Activated naive CD4-positive, alpha-beta T cell treated with anti-CD3 and anti-CD28 coated beads, Interleukin-2, amount 10 ng/mL, durations not matched to agents 7 days and 5 days (primary cell): ENCODE results near the gene ACVR1C.
"Not testable (repeated sequence)": the region's sequence is repeated elsewhere in the genome, so short reads cannot be mapped to it uniquely, and the experiment has no call there.

ENCODE experiments used
- CTCF ChIA-PET: fragments of 350-600 bp; sonication (Branson Sonifier 250); formaldehyde crosslinking; loops from one replicate; lab custom pipeline; 2021; ENCODE audit warnings: antibody characterized with exemption; lab: Charles Lee
- DNase-seq: peaks from one replicate; pipeline ENCODE4 v3.0.0-alpha.2; 2020
- H3K27ac Mint-ChIP-seq: one replicate; pipeline ENCODE4 v1.8.0; 2021; ENCODE audit warnings: mild to moderate bottlenecking, moderate library complexity, mixed read lengths
- H3K27me3 Mint-ChIP-seq: one replicate; pipeline ENCODE4 v1.8.0; 2021; ENCODE audit warnings: mild to moderate bottlenecking, mixed read lengths
- H3K36me3 Mint-ChIP-seq: one replicate; pipeline ENCODE4 v1.8.0; 2021; ENCODE audit warnings: mixed read lengths
- H3K4me1 Mint-ChIP-seq: one replicate; pipeline ENCODE4 v1.8.0; 2021; ENCODE audit warnings: mixed read lengths
- H3K4me3 Mint-ChIP-seq: one replicate; pipeline ENCODE4 v1.8.0; 2021; ENCODE audit warnings: mild to moderate bottlenecking, moderate library complexity, mixed read lengths
- H3K9me3 Mint-ChIP-seq: one replicate; pipeline ENCODE4 v1.8.0; 2021; ENCODE audit warnings: mixed read lengths

Gene ACVR1C

DNA sequence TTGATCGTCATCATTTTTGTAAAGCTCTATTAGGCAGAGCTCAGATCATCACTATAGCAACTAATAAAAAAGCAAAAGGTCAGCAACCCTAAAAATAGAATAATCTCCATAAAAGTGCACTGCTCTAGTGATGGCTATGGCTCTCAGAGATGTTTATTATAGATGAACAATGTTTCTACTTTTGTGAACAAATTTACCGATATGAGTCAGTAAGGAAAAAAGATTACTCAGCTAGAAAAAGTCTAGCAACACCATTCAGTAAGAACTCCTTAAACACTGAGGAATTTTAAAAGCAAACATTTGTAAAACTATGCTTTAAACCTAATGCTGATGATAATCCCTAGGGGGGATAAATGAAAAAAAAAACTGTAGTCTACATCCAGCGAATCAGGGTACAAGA is 69.6 kb downstream of the ACVR1C start:
- no peak overlapping the region for H3K4me3 Mint-ChIP-seq
- CTCF ChIA-PET: no interaction called here
- no peak overlapping the region for H3K27ac Mint-ChIP-seq
- peaks cover 1% of the 10 kb centered on the region for H3K36me3 Mint-ChIP-seq
- H3K27me3 Mint-ChIP-seq: no peaks in the 10 kb centered on the region
- DNase-seq: no peak
- peaks cover 18% of the 10 kb centered on the region for H3K4me1 Mint-ChIP-seq
- H3K9me3 Mint-ChIP-seq: peaks cover 11% of the 10 kb centered on the region

DNA sequence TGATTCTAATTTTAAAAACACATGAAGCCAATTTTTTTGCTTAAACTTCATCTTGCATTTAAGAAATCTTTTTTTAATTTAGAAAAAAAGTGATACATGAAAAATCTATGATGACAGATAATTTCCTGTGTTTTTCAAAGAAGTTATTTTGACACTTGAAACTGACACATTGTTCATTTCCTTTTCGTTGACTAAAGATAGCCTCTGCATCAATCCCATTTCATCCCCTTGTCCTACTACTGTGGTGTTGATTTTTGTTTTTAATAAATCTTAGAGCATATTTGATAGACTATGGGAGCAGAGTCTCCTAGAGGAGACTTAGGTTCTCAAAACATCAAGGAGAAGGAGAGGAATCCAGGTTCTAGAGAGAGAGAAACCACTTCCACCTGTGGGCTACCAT is 70.9 kb downstream of the ACVR1C start:
- peaks cover 7% of the 10 kb centered on the region for H3K9me3 Mint-ChIP-seq
- H3K4me1 Mint-ChIP-seq: peaks cover 18% of the 10 kb centered on the region
- H3K36me3 Mint-ChIP-seq: peaks cover 1% of the 10 kb centered on the region
- no peak overlapping the region for H3K4me3 Mint-ChIP-seq
- no peak for DNase-seq
- no peaks in the 10 kb centered on the region for H3K27me3 Mint-ChIP-seq
- CTCF ChIA-PET: no interaction called here
- peak overlapping the region; percentile 20 for H3K27ac Mint-ChIP-seq

DNA sequence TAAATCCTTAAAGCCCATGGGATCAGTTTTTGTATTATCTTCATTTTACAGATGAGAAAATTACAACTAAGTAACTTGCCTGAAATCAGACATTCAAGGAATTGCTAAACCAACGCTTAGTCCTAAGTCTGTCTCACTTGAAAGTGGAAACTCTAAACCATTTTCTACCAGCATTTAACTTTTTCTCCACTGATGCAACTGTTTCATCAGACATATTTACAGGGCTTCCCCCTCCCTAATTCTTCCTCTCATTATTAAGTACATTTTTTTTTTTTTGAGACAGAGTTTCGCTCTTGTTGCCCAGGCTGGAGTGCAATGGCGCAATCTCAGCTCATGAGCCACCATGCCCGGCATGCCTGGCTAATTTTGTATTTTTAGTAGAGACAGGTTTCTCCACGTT is 88.6 kb downstream of the ACVR1C start:
- H3K4me3 Mint-ChIP-seq: no peak overlapping the region
- no peak for DNase-seq
- H3K4me1 Mint-ChIP-seq: no peaks in the 10 kb centered on the region
- no peaks in the 10 kb centered on the region for H3K9me3 Mint-ChIP-seq
- no peak overlapping the region for H3K27ac Mint-ChIP-seq
- no peaks in the 10 kb centered on the region for H3K36me3 Mint-ChIP-seq
- H3K27me3 Mint-ChIP-seq: no peaks in the 10 kb centered on the region
- CTCF ChIA-PET: no interaction called here

DNA sequence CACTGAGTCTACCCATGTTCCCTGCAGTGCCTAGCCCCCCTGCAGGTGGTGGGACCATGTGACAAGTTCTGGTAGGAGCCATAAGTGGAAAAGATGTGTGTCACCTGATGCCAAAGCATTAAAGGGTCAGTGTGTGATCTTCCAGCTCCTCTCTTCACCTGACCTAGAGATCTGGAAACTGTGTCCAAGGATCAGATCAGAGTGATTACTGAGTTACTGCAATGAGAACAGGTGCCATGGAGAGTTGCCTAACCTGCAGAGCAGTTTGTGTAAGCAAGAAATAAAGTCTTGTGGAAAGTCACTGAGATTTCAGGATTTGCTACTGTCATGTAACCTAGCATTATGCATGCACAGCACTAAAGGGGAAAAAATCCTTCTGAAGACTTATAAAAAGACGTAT is 90.6 kb downstream of the ACVR1C start:
- H3K9me3 Mint-ChIP-seq: no peaks in the 10 kb centered on the region
- CTCF ChIA-PET: no interaction called here
- no peak for DNase-seq
- no peaks in the 10 kb centered on the region for H3K4me1 Mint-ChIP-seq
- no peak overlapping the region for H3K27ac Mint-ChIP-seq
- H3K36me3 Mint-ChIP-seq: no peaks in the 10 kb centered on the region
- H3K4me3 Mint-ChIP-seq: no peak overlapping the region
- no peaks in the 10 kb centered on the region for H3K27me3 Mint-ChIP-seq

- CTCF ChIA-PET: no interaction called here
- no peak overlapping the region for H3K4me3 Mint-ChIP-seq
- no peak for DNase-seq
- H3K36me3 Mint-ChIP-seq: no peaks in the 10 kb centered on the region
- H3K27me3 Mint-ChIP-seq: no peaks in the 10 kb centered on the region
- H3K9me3 Mint-ChIP-seq: no peaks in the 10 kb centered on the region
- no peak overlapping the region for H3K27ac Mint-ChIP-seq
- no peaks in the 10 kb centered on the region for H3K4me1 Mint-ChIP-seq
Observed at GRCh38 chr2:157536815-157537214, 91.8 kb downstream of the ACVR1C start.

DNA sequence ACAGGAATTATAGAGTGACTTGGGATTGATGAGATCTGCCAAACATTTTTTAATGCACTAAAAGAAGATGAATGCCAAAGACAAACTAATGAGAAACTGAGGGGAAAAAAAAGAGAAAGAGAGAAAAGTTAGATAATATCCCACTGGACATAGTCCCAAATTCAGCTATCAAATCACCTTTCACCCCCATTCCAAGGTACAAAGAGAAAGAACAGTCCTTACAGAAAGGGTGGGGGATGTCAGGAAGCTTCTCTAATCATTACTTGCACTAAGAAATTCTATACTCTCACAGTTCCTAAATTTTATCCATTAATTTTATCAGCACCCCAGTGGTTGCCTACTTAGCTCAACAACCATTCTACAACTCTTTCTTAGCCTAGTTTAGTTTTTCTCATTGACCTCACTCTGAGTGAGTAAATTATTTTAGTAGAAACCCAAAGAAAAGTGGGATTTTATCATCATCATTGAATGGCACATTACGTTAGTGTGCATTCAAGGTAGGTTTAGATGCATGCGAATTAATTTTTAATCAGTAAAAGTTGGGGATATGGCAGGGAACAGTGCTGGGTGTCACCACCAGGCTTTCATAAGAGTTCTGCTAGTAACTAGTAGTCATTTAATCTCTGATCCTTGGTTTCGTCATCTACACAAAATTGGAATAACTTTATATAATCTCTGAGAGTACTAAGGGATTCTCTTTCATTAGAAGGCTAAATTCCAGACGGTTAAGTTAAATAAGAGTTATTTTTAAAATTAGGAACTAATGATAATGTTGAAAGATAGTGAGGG is 99.5 kb downstream of the ACVR1C start:
- peaks cover 3% of the 10 kb centered on the region for H3K27me3 Mint-ChIP-seq
- no peaks in the 10 kb centered on the region for H3K4me1 Mint-ChIP-seq
- H3K4me3 Mint-ChIP-seq: no peak overlapping the region
- H3K9me3 Mint-ChIP-seq: no peaks in the 10 kb centered on the region
- H3K27ac Mint-ChIP-seq: no peak overlapping the region
- no peak for DNase-seq
- H3K36me3 Mint-ChIP-seq: no peaks in the 10 kb centered on the region
- CTCF ChIA-PET: interaction anchor here (0.6 kb wide), 1 partner anchor 248 kb away, joined by 3 read pairs; no protein-coding TSS in a partner anchor

DNA sequence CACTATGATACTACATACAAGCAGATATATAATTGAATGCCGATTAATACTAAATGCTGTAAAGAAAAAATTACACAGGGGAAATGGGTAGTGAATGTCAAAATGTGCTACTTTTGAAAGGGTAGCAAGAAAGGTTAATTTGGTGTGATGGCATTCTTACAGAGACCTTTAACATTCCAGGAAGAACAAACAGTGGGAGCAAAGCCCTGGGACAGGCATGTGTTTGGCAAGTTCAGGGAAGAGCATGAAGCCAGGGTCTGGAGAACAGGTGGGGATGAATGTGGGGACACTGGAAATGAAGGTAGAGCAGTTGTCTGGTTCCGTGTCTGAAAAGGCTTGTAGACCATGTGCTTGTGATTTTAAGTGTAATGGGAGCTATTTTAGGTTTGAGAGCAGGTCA is 102.6 kb downstream of the ACVR1C start:
- Mint-ChIP-seq H3K36me3 (no peaks in the 10 kb centered on the region), H3K27ac (no peak overlapping the region), H3K4me1 (no peaks in the 10 kb centered on the region), H3K9me3 (no peaks in the 10 kb centered on the region), H3K4me3 (no peak overlapping the region), H3K27me3 (peaks cover 3% of the 10 kb centered on the region)
- DNase-seq: no peak
- CTCF ChIA-PET: no interaction called here

DNA sequence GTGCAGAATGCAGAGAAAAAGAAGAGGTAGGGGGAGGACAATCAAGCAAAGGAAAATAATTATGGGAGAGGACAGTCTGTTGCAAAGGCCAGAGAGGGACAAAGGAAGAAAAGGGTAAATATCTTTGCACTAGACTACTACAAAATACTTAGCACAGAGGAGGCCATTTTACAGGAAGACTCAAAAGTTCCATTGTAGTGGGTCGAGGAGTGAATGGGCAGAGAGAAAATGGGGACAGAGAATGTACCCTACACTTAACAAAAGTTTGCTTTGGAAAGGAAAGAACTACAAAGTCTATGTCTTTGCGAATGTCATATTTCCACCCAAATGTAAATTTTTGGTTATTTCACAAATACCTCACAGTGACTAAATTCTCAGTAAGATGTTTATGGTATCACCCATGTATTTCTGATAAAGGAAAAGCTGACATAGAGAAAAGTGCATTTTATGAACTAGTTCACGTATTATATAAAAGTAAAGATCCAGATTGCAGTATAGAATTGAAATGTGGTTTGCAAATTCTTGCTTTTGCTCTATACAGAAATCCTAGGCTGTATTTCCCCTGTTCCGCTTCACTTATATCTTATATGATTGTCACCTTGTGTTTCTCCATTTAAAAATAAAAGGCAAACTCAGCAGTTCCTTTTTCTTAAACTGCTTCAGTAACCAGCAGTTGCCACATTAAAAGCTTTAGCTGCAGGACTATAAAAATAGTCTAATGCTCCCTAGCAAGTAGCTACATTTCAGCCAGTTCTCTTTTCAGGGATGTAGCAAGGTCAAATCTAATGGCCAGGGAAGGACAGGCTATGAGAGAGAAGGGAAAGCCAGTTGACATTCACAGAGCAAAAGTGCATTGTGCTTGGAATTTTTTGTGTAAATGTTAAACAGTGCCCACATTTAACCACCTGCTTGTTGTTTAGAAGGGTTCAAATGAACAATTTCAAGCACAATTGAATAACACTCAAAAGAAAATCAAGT is 105.1 kb downstream of the ACVR1C start:
- Mint-ChIP-seq H3K4me1 (no peaks in the 10 kb centered on the region), H3K4me3 (no peak overlapping the region), H3K9me3 (no peaks in the 10 kb centered on the region), H3K27ac (no peak overlapping the region), H3K27me3 (peaks cover 3% of the 10 kb centered on the region), H3K36me3 (no peaks in the 10 kb centered on the region)
- CTCF ChIA-PET: no interaction called here
- DNase-seq: no peak

DNA sequence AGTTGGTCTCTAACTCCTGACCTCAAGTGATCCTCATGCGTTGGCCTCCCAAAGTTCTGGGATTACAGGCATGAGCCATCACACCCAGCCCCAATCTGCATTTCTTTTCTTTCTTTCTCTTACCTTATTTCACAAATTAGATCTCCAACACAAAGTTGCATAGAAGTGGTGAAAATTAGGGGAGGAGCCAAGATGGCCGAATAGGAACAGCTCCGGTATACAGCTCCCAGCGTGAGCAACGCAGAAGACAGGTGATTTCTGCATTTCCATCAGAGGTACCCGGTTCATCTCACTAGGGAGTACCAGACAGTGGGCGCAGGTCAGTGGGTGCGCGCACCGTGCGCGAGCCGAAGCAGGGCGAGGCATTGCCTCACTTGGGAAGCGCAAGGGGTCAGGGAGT is 113.7 kb downstream of the ACVR1C start:
- H3K36me3 Mint-ChIP-seq, H3K27me3 Mint-ChIP-seq, CTCF ChIA-PET, H3K4me1 Mint-ChIP-seq, DNase-seq, H3K4me3 Mint-ChIP-seq, H3K27ac Mint-ChIP-seq, H3K9me3 Mint-ChIP-seq: not testable (repeated sequence)

GRCh38 chr2:157509744-157510143 is 118.9 kb downstream of the ACVR1C start:
- Mint-ChIP-seq H3K4me3 (no peak overlapping the region), H3K27me3 (peaks cover 4% of the 10 kb centered on the region), H3K27ac (no peak overlapping the region), H3K9me3 (peaks cover 2% of the 10 kb centered on the region), H3K36me3 (no peaks in the 10 kb centered on the region), H3K4me1 (no peaks in the 10 kb centered on the region)
- no peak for DNase-seq
- CTCF ChIA-PET: interaction anchor here (0.8 to 2.9 kb wide), 8 partner anchors 17 to 497 kb away, joined by 3 to 11 read pairs (median 4); no protein-coding TSS in a partner anchor

DNA sequence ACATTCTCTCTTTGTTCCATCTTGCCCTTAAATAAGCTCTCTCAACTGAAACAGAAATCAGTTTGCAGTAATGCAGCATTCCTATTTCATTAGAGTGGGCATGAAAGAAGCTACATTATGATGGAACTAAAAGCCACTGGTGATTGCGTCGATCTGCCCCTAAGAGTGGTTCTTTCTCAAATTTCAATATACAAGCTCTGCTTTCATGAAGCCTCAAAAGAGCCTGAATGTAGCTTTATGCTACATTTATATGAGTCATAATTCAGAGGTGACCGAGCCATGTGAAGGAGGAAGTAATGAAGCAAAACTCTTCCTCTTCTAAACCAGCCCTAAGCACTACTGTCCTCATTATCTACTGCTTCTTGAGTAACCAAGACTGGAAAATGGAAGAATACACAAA is 120.0 kb downstream of the ACVR1C start:
- peaks cover 4% of the 10 kb centered on the region for H3K27me3 Mint-ChIP-seq
- no peak overlapping the region for H3K4me3 Mint-ChIP-seq
- H3K36me3 Mint-ChIP-seq: no peaks in the 10 kb centered on the region
- no peak for DNase-seq
- H3K27ac Mint-ChIP-seq: no peak overlapping the region
- CTCF ChIA-PET: interaction anchor here (0.7 to 2.9 kb wide), 4 partner anchors 119 to 498 kb away, joined by 3 to 11 read pairs (median 7); partner anchors contain the start of gene ACVR1C
- peaks cover 2% of the 10 kb centered on the region for H3K9me3 Mint-ChIP-seq
- H3K4me1 Mint-ChIP-seq: no peaks in the 10 kb centered on the region

DNA sequence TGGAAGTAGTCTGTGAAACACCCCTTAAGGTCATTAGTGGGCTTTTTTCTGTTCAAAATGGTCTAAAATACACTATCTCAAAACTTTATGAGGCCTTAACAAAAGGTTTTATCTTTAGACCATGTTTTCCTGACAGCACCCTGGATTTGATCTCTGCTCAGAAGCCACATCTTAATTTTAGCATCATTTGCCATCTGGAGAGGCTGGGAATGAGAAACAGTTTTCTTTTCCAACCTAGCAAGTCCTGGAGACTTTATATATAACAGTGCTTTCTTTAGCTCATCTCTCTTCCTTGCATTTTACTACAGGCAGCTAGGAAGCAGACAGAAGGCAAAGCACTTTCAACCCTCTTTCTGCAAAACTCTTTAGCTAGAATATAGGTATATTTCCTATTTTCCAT is 122.1 kb downstream of the ACVR1C start:
- Mint-ChIP-seq H3K27me3 (peaks cover 4% of the 10 kb centered on the region), H3K9me3 (peaks cover 2% of the 10 kb centered on the region), H3K36me3 (no peaks in the 10 kb centered on the region), H3K27ac (no peak overlapping the region), H3K4me3 (no peak overlapping the region), H3K4me1 (peaks cover under 1% of the 10 kb centered on the region)
- CTCF ChIA-PET: interaction anchor here (0.6 to 1.6 kb wide), 4 partner anchors 9 to 123 kb away, joined by 3 to 5 read pairs (median 4); partner anchors contain the start of gene ACVR1C
- DNase-seq: no peak

DNA sequence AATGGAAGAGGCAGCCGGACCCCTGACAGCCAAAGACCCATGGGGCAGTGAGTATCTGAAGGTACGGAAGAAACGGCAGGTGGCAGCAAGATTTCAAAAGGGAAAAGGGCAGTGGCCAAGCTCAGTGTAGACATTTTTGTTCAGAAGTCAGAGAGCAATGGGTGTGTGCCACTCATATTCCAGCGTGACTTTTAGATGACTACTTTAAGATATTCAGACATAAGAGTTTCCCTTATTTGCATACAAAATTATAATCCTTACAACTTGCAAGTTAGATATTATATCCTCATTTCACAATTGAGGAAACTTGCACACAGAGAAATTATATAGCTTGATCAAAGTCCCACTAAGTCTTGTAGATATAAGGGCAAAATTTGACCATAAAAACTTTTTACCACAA is 124.0 kb downstream of the ACVR1C start:
- Mint-ChIP-seq H3K4me1 (peaks cover 10% of the 10 kb centered on the region), H3K27ac (no peak overlapping the region), H3K27me3 (peaks cover 4% of the 10 kb centered on the region), H3K36me3 (peaks cover 3% of the 10 kb centered on the region), H3K9me3 (peaks cover 2% of the 10 kb centered on the region), H3K4me3 (no peak overlapping the region)
- CTCF ChIA-PET: interaction anchor here (0.7 to 2.4 kb wide), 4 partner anchors 12 to 203 kb away, joined by 3 to 11 read pairs (median 6); partner anchors contain the start of gene ACVR1C
- DNase-seq: no peak

DNA sequence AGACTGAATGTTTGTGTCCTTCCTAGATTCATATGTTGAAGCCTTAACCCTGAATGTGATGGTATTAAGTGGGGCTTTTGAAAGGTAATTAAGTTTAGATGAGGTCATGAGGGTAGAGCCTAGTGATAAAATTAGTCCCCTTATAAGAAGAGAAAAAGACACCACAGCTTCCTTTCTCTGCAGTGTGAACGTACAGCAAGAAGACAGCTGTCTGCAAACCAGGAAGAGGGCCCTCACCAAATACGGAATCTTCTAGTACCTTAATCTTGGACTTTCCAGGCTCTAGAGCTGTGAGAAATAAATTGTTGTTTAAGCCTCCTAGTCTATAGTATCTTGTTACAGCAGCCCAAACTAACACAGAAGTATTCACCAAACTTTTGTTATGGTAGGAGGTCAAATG is 127.6 kb downstream of the ACVR1C start:
- H3K9me3 Mint-ChIP-seq: no peaks in the 10 kb centered on the region
- no peak for DNase-seq
- CTCF ChIA-PET: interaction anchor here (0.7 to 1.1 kb wide), 2 partner anchors 173 to 194 kb away, joined by 3 read pairs; no protein-coding TSS in a partner anchor
- H3K27me3 Mint-ChIP-seq: no peaks in the 10 kb centered on the region
- no peak overlapping the region for H3K27ac Mint-ChIP-seq
- H3K4me1 Mint-ChIP-seq: peaks cover 14% of the 10 kb centered on the region
- H3K4me3 Mint-ChIP-seq: no peak overlapping the region
- H3K36me3 Mint-ChIP-seq: peaks cover 3% of the 10 kb centered on the region
